CD4-positive, alpha-beta T cell treated with Interleukin-21 for 1 hour (primary cell): Measurements from ENCODE around the gene HOXA4.
A peak's percentile ranks its signal among the peaks of the same experiment; 100 is the strongest.

ENCODE experiments used
- DNase-seq: peaks from one replicate; pipeline ENCODE4 v3.0.0-alpha.2; 2020

HOXA4 gene

GRCh38 chr7:27101957-27102580 is 28.5 kb downstream of the HOXA4 start:
- no peak for DNase-seq

- DNase-seq, result no peak
These were observed 29.2 kb downstream of the HOXA4 start for GRCh38 chr7:27101171-27101956.

- no peak for DNase-seq
These were observed 29.8 kb downstream of the HOXA4 start for GRCh38 chr7:27100694-27101170.

- no peak for DNase-seq
These were observed 30.8 kb downstream of the HOXA4 start for GRCh38 chr7:27099453-27100370.

- no peak for DNase-seq
These were observed 31.7 kb downstream of the HOXA4 start for GRCh38 chr7:27098578-27099451.

GRCh38 chr7:27097686-27098577 is 32.6 kb downstream of the HOXA4 start:
- no peak for DNase-seq

- DNase-seq, result peak; percentile 7
These were observed 33.6 kb downstream of the HOXA4 start for GRCh38 chr7:27096768-27097514.

- peak; percentile 85 for DNase-seq
These were observed 34.4 kb downstream of the HOXA4 start, which contains the start of gene HOXA1 for GRCh38 chr7:27095897-27096767. TSS of gene HOXA1 (minus strand) at chr7:27096000. CDS start at chr7:27095912, 88 bp downstream.

- peak; percentile 35 for DNase-seq
These were observed 35.3 kb downstream of the HOXA4 start for GRCh38 chr7:27095050-27095896.

- DNase-seq, result no peak
These were observed 36.1 kb downstream of the HOXA4 start for GRCh38 chr7:27094304-27095049.

- DNase-seq, result no peak
These were observed 37.2 kb downstream of the HOXA4 start for GRCh38 chr7:27093184-27093895.

GRCh38 chr7:27092819-27093110 is 37.8 kb downstream of the HOXA4 start:
- DNase-seq, result no peak

- DNase-seq, result no peak
These were observed 38.4 kb downstream of the HOXA4 start for GRCh38 chr7:27091941-27092818.

GRCh38 chr7:27091105-27091504 is 39.5 kb downstream of the HOXA4 start:
- no peak for DNase-seq

GRCh38 chr7:27088002-27088922 is 42.3 kb downstream of the HOXA4 start:
- no peak for DNase-seq
